GM12874 (cell line): ENCODE data around the gene CHKB.

Source experiments
- CTCF ChIP-seq: IDR thresholded peaks from 2 replicates; pipeline ENCODE4 v1.5.1; 2011; ENCODE audit warnings: low read depth, mild to moderate bottlenecking, control low read depth, low read length, moderate library complexity; ENCODE audit not compliant: insufficient read depth

The CHKB gene

DNA sequence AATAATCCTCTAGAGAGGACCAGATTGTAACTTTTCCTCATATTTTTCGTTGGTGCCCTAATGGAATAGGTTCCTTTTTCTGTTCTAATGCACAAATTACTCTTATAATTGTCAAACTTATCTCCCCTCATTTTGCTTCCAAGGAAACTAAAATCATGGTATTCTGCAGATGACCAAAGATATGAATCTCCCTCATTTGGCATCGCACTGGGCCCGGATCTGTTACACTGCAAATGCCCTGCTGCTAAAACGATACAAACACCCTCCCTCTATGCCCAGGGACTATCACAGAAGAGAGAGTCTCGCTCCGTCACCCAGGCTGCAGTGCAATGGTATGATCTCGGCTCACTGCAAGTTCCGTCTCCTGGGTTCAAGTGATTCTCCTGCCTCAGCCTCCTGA is 29.3 kb downstream of the CHKB start:
- no peak for TF ChIP-seq CTCF

DNA sequence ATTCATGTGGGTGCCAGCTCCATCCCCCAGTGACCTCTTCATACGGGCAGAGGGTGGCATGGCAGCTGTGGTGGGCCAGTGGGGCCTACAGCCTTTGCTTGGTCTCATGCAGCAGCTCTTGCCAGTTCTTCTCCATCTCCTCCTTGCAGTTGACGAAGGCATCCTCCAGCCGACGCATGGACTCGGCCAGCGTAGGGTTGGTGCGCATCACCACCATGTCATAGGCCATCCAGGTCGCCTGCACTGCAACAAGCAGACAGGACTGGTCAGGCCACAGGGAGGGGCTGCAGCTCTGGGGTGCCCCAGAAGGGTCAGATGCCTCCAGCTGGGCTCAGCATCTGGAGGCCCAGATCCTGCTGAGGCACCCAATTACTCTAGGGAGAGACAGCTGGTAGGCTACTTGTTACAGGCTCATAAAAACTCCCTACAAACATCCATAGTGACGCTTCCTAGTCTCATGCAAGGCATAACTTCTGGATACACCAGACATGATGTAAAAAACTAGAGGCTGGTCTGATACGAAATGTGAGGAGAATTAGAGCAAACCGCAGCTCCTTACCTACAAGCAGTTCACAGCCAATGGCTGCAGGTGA is 31.4 kb downstream of the CHKB start:
- no peak for TF ChIP-seq CTCF

DNA sequence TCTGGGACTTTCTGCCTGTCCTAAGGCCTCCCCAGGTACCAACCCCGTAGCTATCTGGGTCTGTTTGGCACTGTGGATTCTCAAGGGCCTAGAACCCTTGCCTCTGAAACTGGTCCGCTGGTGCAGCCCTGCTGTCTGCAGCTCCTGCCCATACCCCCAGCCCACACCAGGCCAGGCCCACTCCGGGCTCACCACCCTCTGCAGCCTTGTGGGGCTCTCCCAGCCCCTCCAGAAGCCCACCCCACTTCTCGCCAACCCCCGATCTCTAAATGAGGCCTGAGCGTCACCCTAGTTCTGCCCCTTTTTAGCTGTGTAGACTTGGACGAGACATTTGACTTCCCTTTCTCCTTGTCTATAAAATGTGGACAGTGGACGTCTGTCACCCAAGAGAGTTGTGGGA is 32.3 kb downstream of the CHKB start:
- TF ChIP-seq CTCF = no peak

DNA sequence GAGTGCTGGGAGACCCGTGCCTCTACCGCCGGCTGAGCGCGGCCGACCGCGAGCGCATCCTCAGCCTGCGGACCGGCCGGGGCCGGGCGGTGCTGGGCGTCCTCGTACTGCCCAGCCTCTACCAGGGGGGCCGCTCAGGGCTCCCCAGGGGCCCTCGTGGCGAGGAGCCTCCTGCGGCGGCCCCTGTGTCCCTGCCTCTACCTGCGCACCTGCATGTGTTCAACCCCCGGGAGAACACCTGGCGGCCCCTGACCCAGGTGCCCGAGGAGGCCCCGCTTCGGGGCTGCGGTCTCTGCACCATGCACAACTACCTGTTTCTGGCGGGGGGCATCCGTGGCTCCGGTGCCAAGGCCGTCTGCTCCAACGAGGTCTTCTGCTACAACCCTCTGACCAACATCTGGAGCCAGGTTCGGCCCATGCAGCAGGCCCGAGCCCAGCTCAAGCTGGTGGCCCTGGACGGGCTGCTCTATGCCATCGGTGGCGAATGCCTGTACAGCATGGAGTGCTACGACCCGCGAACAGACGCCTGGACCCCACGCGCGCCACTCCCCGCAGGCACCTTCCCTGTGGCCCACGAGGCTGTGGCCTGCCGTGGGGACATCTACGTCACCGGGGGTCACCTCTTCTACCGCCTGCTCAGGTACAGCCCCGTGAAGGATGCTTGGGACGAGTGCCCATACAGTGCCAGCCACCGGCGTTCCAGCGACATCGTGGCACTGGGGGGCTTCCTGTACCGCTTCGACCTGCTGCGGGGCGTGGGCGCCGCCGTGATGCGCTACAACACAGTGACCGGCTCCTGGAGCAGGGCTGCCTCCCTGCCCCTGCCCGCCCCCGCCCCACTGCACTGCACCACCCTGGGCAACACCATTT is 33.5 kb downstream of the CHKB start:
- TF ChIP-seq CTCF = no peak

GRCh38 chr22:50548040-50548920 is 34.4 kb downstream of the CHKB start:
- TF ChIP-seq CTCF = peak; percentile 28; the same call in 1 of the 2 replicates

DNA sequence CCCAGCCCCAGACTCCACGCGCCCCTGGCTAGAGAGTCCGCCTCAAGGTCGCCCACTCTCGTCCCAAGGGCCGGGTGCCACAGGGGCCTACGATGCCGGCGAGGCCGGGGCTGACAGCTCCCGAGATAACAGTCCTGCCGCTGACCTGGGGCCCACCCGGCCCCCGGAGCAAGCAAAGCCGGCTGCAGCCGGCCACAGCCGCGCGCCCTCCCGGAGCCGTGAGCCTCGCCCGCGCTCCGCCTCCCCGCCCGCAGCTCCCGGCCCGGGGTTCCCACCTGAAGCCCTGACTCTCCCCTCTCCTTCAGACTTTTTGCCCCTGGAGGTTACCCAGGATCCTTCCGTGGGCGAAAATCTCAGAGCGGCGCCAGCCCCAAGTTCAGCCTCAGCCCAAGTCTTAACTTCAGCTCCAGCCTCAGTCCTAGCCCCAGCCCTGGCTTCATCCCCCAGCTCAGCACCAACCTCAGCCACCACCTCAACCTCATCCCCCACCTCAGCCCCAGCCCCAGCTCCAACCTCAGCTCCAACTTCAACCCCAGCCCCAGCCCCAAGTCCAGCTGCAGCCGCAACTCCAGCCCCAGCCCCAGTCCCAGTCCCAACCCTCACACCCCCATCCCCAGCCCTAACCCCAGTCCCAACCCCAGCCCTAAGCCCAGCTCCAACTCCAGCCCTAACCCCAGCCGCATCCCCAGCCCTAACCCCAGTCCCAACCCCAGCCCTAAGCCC is 35.2 kb downstream of the CHKB start:
- no peak for TF ChIP-seq CTCF
